ENCODE data around the gene ZNF277.
"Not testable (repeated sequence)": the region's sequence is repeated elsewhere in the genome, so short reads cannot be mapped to it uniquely, and the experiment has no call there.

ZNF277 gene

GRCh38 chr7:112279042-112279441 lies 72.5 kb downstream of the ZNF277 start:
- H3K4me3 ChIP-seq, result no peak overlapping the region
- H3K27ac ChIP-seq, result no peak overlapping the region

GRCh38 chr7:112280267-112280666 lies 73.8 kb downstream of the ZNF277 start:
- H3K27ac ChIP-seq, result no peak overlapping the region
- H3K4me3 ChIP-seq, result no peak overlapping the region

DNA sequence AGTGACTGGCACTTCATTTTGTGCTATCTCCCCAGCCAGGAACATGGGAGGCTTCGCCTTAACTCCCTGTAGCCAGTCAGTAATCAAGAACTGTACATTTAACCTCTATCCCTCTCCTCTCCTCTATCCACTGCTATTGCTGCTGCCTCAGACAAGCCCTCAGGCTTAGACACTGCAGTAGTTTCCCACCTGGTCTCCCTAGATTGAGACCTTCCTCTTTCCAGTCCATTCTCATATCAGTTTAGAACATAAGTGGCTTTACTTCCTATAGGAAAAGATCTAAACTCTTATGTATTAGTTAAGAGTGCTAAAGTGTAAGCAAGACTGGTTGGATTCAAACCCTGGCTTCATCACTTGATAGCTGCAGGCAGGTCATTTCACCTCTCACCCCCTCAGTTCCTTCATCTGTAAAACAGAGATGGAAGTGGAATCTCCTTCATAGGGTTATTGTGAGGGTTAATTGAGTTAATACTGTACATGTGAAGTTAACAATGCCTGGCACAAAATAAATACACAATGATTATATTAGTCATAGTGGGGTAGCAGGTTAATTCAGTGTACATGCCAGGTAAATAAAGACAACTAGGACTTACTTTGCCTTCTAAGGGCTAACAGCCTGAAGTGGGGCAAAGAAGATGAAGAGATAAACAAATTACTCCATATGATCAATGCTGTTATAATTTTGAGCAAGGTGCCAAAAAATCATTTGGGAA lies 76.1 kb downstream of the ZNF277 start:
- no peak overlapping the region for H3K4me3 ChIP-seq
- H3K27ac ChIP-seq, result no peak overlapping the region

DNA sequence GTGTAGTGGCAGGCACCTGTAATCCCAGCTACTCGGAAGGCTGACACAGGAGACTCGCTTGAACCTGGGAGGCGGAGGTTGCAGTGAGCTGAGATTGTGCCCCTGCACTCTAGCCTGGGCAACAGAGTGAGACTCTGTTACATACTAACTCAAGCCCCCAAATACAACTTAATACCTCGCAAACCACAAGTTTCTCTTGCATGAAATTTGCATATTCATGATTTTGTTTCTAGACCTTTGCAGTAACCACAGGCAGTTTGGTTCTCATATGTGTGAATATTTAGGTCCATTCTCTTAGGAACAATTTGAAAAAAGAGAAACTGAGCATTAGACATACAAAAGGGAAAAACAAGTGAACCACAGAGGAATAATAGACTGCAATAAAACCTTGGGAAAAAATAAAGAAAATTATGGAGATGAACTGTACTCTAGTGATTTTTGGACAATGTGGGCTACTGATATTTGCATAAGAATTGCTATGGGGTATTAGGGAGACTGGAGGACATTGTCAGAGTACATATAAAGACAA lies 77.0 kb downstream of the ZNF277 start:
- H3K4me3 ChIP-seq, result no peak overlapping the region

DNA sequence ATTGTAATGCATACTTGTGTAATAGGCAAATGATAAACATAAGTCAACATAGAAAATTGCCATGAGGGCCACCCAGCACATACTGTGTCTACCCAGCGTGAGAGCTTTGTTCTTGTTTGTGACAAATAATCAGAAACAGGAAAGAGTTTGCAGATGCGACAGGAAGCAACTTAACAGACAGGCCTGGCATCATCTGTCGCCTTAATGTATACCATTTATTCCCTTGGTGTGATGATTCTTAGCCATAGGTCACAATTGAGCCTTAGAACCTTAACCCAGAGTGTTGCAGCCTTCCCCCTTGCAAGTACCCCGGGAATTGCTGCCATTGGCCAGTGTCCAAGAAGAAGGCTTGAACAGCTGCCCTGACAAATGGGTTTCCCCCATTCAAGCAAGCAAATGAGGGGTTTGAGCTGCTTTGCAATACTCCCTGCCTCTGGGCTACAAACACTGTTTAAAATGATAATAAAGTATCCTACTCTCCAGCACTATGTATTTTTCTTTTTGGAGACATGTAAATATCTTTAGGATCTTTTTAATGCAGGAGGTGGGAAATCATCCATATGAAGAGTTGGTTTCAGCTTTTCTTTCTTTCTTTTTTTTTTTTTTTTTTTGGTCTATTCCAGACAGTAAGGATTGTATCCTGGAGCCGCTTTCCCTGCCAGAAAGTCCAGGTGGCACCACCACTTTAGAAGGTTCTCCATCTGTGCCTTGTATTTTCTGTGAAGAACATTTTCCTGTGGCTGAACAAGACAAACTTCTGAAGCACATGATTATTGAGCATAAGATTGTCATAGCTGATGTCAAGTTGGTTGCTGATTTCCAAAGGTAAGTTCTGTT lies 80.0 kb downstream of the ZNF277 start:
- Histone ChIP-seq H3K27ac (no peak overlapping the region), H3K4me3 (no peak overlapping the region)

More for the DNA sequence above, 77.0 kb downstream of the ZNF277 start:
- no peak overlapping the region for H3K27ac ChIP-seq

- H3K4me3 ChIP-seq, result no peak overlapping the region
- H3K27ac ChIP-seq, result no peak overlapping the region
Observed at GRCh38 chr7:112288301-112288700, 81.8 kb downstream of the ZNF277 start.

- Histone ChIP-seq H3K4me3 (no peak overlapping the region), H3K27ac (no peak overlapping the region)
Observed at GRCh38 chr7:112290065-112290464, 83.6 kb downstream of the ZNF277 start.

DNA sequence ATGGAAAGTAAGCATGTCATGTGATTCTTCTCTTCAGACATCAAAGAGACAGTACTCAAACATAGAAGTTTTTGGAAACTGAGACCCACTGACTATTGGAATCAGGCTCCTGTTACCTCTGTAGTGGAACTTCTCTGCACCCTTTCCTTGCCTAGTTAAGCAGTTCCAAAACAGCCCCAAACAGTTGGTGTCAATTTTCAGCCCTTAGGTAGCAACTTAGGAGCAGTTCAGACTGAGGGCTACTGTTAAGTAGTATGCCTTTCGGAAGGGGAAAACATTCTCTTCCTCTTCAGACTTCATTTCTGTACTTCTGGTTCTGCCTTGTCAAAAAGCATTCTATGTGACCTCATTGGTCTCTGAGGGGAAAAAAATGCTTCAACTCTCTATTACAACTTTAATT lies 85.7 kb downstream of the ZNF277 start:
- H3K27ac ChIP-seq, result no peak overlapping the region
- H3K4me3 ChIP-seq, result no peak overlapping the region

DNA sequence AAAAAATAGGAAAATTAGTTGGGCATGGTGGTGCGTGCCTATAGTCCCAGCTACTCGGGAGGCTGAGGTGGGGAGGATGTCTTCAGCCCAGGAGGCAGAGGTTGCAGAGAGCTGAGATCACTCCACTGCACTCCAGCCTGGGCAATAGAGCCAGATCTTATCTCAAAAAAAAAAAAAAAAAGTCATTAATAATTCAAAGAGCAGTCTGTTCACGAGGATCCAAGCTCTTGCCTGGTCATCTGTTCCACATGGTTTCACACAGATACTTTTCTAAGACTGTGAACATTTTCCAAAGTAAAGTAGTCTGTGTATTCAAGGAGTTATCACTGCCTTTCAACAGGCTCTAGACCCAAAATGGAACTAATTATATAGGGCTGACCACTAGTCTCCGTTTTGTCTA lies 86.9 kb downstream of the ZNF277 start:
- Histone ChIP-seq H3K27ac (no peak overlapping the region), H3K4me3 (no peak overlapping the region)

DNA sequence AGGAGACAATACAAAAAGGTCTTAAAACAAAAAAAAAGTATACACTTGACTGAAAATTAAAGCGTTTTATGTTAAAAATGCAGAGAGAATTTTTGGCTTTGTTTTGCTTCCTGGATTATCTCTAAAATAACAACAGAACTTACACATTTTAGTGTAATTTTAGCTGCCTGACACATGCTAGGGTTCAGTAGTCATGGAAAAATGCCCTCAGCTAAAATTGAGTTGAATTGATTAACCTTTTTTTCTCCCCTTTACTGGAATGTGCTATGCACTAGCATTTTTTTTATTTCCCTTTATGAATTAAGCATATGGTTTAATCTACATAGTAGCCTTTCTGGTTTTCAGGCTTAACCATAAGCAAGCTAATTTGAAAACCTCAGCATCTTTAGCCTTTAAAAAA lies 89.9 kb downstream of the ZNF277 start:
- Histone ChIP-seq H3K4me3 (no peak overlapping the region), H3K27ac (no peak overlapping the region)

DNA sequence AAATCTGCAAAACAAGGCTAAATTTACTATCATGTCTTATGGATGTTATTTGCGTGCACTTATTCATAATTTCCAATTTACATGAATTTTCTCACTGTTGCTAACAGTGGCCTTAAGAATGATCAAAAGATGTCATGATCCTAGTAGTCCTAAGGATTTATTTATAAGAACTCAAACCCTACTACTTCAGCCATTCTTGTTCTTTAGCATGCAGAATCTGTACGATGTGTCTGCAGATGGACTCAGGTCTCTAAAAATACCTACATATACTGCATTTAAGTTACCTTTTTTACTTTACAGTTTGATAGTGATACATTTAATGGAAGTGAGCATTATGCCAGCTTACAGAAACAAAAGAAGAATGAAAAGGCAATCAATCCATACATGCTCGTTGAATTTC lies 91.2 kb downstream of the ZNF277 start:
- Histone ChIP-seq H3K4me3 (no peak overlapping the region), H3K27ac (no peak overlapping the region)

DNA sequence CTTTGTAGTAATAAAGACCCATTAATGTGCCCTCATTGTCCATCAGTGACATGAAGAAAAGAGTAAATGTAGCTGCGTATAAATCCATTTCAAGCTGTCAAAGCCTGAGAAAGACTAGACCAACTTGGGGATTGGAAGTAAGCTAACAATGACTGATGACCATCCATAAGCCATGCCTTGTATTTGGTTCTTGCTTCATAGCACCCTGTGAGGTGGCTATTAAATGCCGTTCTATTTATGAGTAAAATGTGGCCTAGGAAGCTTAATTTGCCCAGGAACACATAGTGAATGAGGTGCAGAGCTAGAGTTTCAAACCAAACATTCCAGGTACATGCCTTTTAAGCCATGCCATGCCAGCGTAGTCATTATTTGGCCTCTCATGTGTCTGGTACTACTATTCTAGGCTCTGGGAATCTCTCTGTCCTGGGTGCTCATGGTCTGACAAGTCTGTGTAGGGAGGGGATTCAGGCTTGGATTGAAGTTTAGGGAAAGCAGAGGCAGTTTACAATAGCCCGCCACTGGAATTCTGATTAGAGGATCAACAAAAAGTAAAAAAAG lies 92.1 kb downstream of the ZNF277 start:
- no peak overlapping the region for H3K27ac ChIP-seq
- no peak overlapping the region for H3K4me3 ChIP-seq

- Histone ChIP-seq H3K4me3 (no peak overlapping the region), H3K27ac (no peak overlapping the region)
Observed at GRCh38 chr7:112300072-112300471, 93.6 kb downstream of the ZNF277 start.

DNA sequence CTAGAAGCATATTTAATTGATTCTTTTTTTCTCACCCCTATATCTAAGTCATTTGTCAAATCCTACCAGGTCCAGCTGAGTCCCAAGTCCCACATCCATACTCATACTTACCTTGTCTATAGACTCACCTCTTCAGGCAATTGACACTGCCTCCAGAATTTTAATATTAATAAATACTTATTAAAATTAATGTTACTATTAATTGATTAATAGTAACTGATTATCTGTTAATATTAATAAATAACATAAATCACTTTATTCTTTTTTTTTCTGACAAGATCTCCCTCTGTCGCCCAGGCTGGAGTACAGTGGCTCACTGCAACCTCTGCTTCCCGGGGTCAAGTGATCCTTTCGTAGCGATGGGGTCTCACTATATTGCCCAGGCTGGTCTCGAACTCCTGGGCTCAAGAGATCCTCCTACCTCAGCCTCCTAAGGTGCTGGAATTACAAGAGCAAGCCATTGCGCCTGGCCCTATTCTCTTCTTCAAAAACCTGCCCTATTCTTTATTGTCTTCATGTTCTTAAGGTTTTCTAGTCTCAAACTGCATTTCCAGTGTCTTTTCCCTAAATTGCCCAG lies 94.4 kb downstream of the ZNF277 start:
- no peak overlapping the region for H3K27ac ChIP-seq
- H3K4me3 ChIP-seq, result no peak overlapping the region

DNA sequence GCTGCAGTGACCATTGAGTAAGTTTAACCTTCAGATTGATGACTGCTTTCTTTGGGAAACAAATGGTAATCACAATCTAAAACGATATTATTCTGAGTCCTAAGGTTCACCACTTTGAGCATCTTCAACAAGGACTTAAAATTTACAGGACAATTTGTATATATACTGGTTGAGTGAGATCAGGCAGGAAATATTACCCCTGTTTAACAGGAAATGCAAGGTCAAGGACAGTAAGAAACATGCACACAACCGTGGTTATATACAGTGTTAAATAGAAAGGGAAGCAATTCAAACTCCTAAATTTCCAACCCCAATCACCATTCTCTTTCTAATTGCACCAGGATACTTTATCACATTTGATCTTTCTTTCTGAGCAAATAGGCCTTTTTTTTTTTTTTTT lies 96.1 kb downstream of the ZNF277 start:
- Histone ChIP-seq H3K27ac (no peak overlapping the region), H3K4me3 (no peak overlapping the region)

DNA sequence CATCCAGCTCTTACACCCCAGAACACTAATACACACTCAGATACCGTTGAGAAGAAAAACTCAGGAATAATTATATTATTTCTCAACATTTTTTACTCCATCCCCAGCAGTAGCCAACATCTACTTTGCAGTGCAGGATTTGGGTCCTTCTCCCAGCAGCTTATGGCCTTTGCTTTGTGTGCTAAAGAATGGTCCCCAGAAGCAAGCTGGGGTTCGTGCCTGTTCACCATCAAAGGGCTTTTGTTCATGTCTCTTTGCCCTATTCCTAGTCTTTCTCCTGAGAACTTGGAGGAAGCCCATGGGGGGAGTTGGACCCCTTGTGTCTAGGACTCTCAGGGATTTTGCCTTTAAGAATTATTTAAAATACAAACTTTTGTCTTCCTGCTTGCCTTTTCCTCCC lies 100.4 kb downstream of the ZNF277 start:
- H3K27ac ChIP-seq, result no peak overlapping the region

GRCh38 chr7:112307506-112307905 lies 101.0 kb downstream of the ZNF277 start:
- no peak overlapping the region for H3K27ac ChIP-seq

More for the DNA sequence above, 100.4 kb downstream of the ZNF277 start:
- no peak overlapping the region for H3K4me3 ChIP-seq

GRCh38 chr7:112308974-112309373 lies 102.5 kb downstream of the ZNF277 start:
- no peak overlapping the region for H3K27ac ChIP-seq
- H3K4me3 ChIP-seq, result no peak overlapping the region

More at GRCh38 chr7:112307506-112307905, 101.0 kb downstream of the ZNF277 start:
- no peak overlapping the region for H3K4me3 ChIP-seq

DNA sequence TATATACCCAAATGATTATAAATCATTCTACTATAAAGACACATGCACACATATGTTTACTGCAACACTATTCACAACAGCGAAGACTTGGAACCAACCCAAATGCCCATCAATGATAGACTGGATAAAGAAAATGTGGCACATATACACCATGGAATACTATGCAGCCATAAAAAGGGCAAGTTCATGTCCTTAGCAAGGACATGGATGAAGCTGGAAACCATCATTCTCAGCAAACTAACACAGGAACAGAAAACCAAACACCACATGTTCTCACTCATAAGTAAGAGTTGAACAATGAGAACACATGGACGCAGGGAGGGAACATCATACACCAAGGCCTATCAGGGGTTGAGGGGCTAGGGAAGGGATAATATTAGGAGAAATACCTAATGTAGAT lies 110.3 kb downstream of the ZNF277 start:
- H3K27ac ChIP-seq, H3K4me3 ChIP-seq: not testable (repeated sequence)

DNA sequence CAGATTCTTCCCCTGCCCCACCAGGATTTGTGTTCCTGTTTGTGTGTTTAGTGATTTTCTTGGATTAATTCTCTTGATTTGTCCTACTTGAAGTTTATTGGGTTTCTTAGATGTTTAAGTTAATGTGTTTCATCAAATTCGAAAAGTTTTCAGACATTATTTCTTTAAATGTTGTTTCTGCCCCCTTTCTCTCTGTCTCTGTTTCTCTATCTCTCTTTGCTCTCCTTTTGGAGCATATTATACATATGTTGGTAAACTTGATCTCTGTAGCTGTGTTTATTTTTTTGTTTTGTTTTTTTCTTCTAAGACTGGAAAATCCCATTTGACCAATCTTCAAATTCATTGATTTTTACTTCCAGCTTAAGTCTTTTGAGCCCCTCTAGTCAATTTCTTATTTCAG lies 115.6 kb downstream of the ZNF277 start:
- H3K27ac ChIP-seq, result no peak overlapping the region
- no peak overlapping the region for H3K4me3 ChIP-seq
